HepG2 (cell line): ENCODE measurements around the gene KIF26B.

Source experiments
- ATF2 ChIP-seq: sonication (generic); formaldehyde crosslinking; IDR thresholded peaks from 2 replicates; pipeline ENCODE4 v1.4.0; 2020; ENCODE audit warnings: missing genetic modification reagents
- CTCF ChIP-seq: sonication (generic); formaldehyde crosslinking; IDR thresholded peaks from 2 replicates; pipeline ENCODE4 v1.5.0; 2020; ENCODE audit warnings: mild to moderate bottlenecking, missing genetic modification reagents, moderate library complexity
- POLR2A ChIP-seq, 2 experiments: IDR thresholded peaks; 2 replicates each; pipeline ENCODE4 v1.6.1; 2011; ENCODE audit warnings: low read depth in 2 of 2, low read length in 2 of 2, mild to moderate bottlenecking in 1 of 2, moderate library complexity in 1 of 2; ENCODE audit not compliant: insufficient read depth in 1 of 2
- THAP11 ChIP-seq: IDR thresholded peaks from 2 replicates; pipeline ENCODE4 v1.6.1; 2016; ENCODE audit warnings: missing biosample characterization, missing genetic modification reagents
- ZNF280B ChIP-seq: sonication (generic); formaldehyde crosslinking; IDR thresholded peaks from 2 replicates; pipeline ENCODE4 v1.5.0; 2020; ENCODE audit warnings: missing genetic modification reagents, mild to moderate bottlenecking, borderline replicate concordance
- ZNF503 ChIP-seq: sonication (generic); formaldehyde crosslinking; IDR thresholded peaks from 2 replicates; pipeline ENCODE4 v1.4.0; 2020; ENCODE audit warnings: missing genetic modification reagents
- ZNF644 ChIP-seq: IDR thresholded peaks from 2 replicates; pipeline ENCODE4 v1.6.1; 2016; ENCODE audit warnings: low read depth

- TF ChIP-seq POLR2A (IDR thresholded peaks at IDR 0.05; ENCODE audit: insufficient read depth in 1 of 2, low read depth in 2 of 2, low read length in 2 of 2) (no peak), ZNF280B (no peak), CTCF (CRISPR knock-in tag) (no peak), ZNF503 (CRISPR knock-in tag) (no peak), ATF2 (CRISPR knock-in tag) (no peak), ZNF644 (no peak), THAP11 (CRISPR knock-in tag) (no peak)
Measured at GRCh38 chr1:245462161-245462560, 307.4 kb downstream of the KIF26B start.
